OCI-LY1 (cell line): ENCODE measurements around the gene HCRTR2.

Source experiments
- H2AFZ ChIP-seq: fragments of 200-600 bp; sonication (generic), shearing (Covaris generic); 2 replicates; pipeline ENCODE4 v1.6.0; 2014; ENCODE audit warnings: antibody characterized with exemption, mild to moderate bottlenecking, low read length
- H3F3A ChIP-seq: fragments of 200-600 bp; sonication (generic), shearing (Covaris generic); 2 replicates; pipeline ENCODE4 v1.6.0; 2014; ENCODE audit warnings: mild to moderate bottlenecking, antibody characterized with exemption, low read length, moderate library complexity; ENCODE audit not compliant: insufficient read depth
- H3K27ac ChIP-seq: fragments of 200-600 bp; sonication (generic); 2 replicates; pipeline ENCODE4 v1.5.1; 2014; ENCODE audit warnings: low read length, mixed run types, mild to moderate bottlenecking, low read depth; ENCODE audit not compliant: poor library complexity, severe bottlenecking
- H3K27me3 ChIP-seq: fragments of 200-600 bp; sonication (generic); 2 replicates; pipeline ENCODE4 v1.6.0; 2014; ENCODE audit warnings: antibody characterized with exemption, mild to moderate bottlenecking, low read length, moderate library complexity; ENCODE audit not compliant: insufficient read depth
- H3K36me3 ChIP-seq: fragments of 200-600 bp; sonication (generic); 2 replicates; pipeline ENCODE4 v1.6.1; 2014; ENCODE audit warnings: mild to moderate bottlenecking, antibody characterized with exemption, low read length, moderate library complexity, mixed read lengths; ENCODE audit not compliant: insufficient read depth
- H3K4me1 ChIP-seq: fragments of 200-600 bp; sonication (generic); 2 replicates; pipeline ENCODE4 v1.5.1; 2014; ENCODE audit warnings: mild to moderate bottlenecking, low read length, moderate library complexity; ENCODE audit not compliant: insufficient read depth, severe bottlenecking
- H3K4me2 ChIP-seq: fragments of 200-600 bp; sonication (generic), shearing (Covaris generic); 2 replicates; pipeline ENCODE4 v1.6.1; 2014; ENCODE audit warnings: low read length
- H3K4me3 ChIP-seq: fragments of 200-600 bp; sonication (generic); 2 replicates; pipeline ENCODE4 v1.5.1; 2014; ENCODE audit warnings: low read length, low read depth, mild to moderate bottlenecking, mixed read lengths; ENCODE audit not compliant: poor library complexity, severe bottlenecking
- H3K79me2 ChIP-seq: fragments of 200-600 bp; shearing (Covaris generic); 2 replicates; pipeline ENCODE4 v1.6.1; 2016; ENCODE audit warnings: mixed run types, low read length, mixed read lengths; ENCODE audit not compliant: insufficient read depth
- H3K9ac ChIP-seq: fragments of 200-600 bp; sonication (generic), shearing (Covaris generic); 2 replicates; pipeline ENCODE4 v1.6.1; 2014; ENCODE audit warnings: mild to moderate bottlenecking, low read length, mixed read lengths
- H3K9me2 ChIP-seq: fragments of 200-600 bp; sonication (generic), shearing (Covaris generic); 2 replicates; pipeline ENCODE4 v1.6.1; 2014; ENCODE audit warnings: low read depth, mild to moderate bottlenecking, low read length, mixed read lengths
- H3K9me3 ChIP-seq: fragments of 200-600 bp; shearing (Covaris generic); 2 replicates; pipeline ENCODE4 v1.6.1; 2014; ENCODE audit warnings: low read length, mixed read lengths
- H4K20me1 ChIP-seq: fragments of 200-600 bp; sonication (generic), shearing (Covaris generic); 2 replicates; pipeline ENCODE4 v1.6.0; 2016; ENCODE audit warnings: mild to moderate bottlenecking, low read length; ENCODE audit not compliant: insufficient read depth
- EZH2 ChIP-seq: fragments of 200-600 bp; sonication (generic), shearing (Covaris generic); IDR thresholded peaks from 2 replicates; pipeline ENCODE4 v1.8.0; 2017; ENCODE audit warnings: borderline replicate concordance, mixed run types, mild to moderate bottlenecking, antibody characterized with exemption, low read length, moderate library complexity, mixed read lengths
- TF ChIP-seq, protein P1 (sequence below): fragments of 200-600 bp; sonication (generic), shearing (Covaris generic); IDR thresholded peaks from 2 replicates; pipeline ENCODE4 v1.5.1; 2017; ENCODE audit warnings: mild to moderate bottlenecking, antibody characterized with exemption, low read length, moderate library complexity, mixed read lengths

Gene HCRTR2

DNA sequence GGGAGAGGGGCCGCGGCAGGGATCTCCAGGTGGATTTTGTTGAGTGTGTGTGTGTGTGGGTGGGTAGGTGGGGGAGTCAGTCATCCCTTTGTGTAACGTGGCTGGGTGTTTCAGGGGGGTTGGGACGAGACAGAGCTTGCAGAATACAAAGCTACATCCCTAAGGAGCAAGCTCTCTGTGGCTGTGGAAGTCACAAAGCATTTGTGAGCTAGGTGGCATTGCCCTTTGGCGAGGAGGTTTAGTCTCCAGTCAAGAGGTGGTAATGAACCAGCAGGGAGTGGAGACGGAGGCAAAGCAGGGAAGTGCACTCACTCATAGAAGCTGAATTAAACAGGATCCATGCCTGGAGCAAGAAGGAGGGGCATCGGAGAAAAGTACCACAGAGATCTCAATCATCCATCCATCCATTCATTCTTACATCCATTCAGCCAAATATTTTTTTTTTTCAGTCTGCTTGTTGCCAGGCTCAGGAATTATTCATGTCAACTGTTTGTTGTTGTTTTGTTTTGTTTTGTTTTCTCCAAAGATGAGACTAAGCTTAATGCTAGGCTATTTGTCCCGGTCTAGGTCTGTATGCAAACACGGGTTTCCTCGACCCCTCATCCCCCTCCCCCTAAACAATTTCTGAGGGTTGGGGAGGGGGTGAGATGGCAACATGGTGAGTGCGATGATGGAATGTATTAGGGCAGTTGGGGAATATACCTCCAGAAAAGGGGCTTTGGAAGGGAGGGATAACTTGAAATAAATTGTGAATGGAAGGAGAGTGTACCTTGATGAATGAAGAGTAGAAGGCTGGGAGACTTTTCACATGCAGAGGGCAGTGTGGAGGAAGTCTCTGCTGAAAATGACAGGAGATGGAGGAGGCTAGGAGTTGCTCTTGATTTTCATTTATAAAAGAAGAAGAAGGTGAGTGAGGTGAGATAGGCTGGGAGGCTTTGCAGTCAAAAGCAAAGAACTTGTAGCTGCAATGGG, 1.0 kb downstream of the HCRTR2 start:
- H3K79me2 ChIP-seq: no peaks in the 10 kb centered on the region
- no peak overlapping the region for H3K27ac ChIP-seq
- no peaks in the 10 kb centered on the region for H3K27me3 ChIP-seq
- no peaks in the 10 kb centered on the region for H4K20me1 ChIP-seq
- H3K4me3 ChIP-seq: no peak overlapping the region
- H2AFZ ChIP-seq: no peak overlapping the region
- H3K9me3 ChIP-seq: no peaks in the 10 kb centered on the region
- no peaks in the 10 kb centered on the region for H3F3A ChIP-seq
- no peak overlapping the region for H3K9ac ChIP-seq
- TF ChIP-seq EZH2: no peak
- TF ChIP-seq, protein P1, sequence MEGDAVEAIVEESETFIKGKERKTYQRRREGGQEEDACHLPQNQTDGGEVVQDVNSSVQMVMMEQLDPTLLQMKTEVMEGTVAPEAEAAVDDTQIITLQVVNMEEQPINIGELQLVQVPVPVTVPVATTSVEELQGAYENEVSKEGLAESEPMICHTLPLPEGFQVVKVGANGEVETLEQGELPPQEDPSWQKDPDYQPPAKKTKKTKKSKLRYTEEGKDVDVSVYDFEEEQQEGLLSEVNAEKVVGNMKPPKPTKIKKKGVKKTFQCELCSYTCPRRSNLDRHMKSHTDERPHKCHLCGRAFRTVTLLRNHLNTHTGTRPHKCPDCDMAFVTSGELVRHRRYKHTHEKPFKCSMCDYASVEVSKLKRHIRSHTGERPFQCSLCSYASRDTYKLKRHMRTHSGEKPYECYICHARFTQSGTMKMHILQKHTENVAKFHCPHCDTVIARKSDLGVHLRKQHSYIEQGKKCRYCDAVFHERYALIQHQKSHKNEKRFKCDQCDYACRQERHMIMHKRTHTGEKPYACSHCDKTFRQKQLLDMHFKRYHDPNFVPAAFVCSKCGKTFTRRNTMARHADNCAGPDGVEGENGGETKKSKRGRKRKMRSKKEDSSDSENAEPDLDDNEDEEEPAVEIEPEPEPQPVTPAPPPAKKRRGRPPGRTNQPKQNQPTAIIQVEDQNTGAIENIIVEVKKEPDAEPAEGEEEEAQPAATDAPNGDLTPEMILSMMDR: no peak
- H3K4me1 ChIP-seq: no peaks in the 10 kb centered on the region
- H3K4me2 ChIP-seq: no peak overlapping the region
- no peaks in the 10 kb centered on the region for H3K36me3 ChIP-seq
- H3K9me2 ChIP-seq: no peaks in the 10 kb centered on the region

DNA sequence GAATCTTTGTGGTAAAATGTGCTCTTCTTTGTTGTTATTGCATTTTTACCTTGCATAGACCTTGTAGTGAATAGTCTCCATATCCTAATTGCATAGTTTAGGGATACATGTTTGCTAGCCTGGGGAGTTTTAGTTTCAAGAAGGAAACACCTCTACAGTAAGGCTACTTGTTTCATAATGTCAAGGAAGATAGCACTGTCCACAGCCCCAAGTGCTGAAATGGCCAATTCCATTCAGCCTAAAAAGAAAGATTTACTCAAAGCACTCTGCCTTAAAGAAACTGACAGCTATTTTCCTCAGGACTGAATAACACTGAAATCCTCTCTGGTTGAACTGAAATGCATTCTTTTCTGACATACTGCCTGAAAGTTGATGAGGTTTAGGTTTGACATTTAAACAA, 2.6 kb downstream of the HCRTR2 start:
- no peak overlapping the region for H3K4me2 ChIP-seq
- H3K27me3 ChIP-seq: no peaks in the 10 kb centered on the region
- TF ChIP-seq, protein P1: no peak
- no peak for TF ChIP-seq EZH2
- H3F3A ChIP-seq: no peaks in the 10 kb centered on the region
- no peaks in the 10 kb centered on the region for H3K4me1 ChIP-seq
- no peak overlapping the region for H3K4me3 ChIP-seq
- no peaks in the 10 kb centered on the region for H3K36me3 ChIP-seq
- H3K9me3 ChIP-seq: no peaks in the 10 kb centered on the region
- H3K79me2 ChIP-seq: no peaks in the 10 kb centered on the region
- no peaks in the 10 kb centered on the region for H3K9me2 ChIP-seq
- no peaks in the 10 kb centered on the region for H4K20me1 ChIP-seq
- H3K27ac ChIP-seq: no peak overlapping the region
- no peak overlapping the region for H3K9ac ChIP-seq
- H2AFZ ChIP-seq: no peak overlapping the region

DNA sequence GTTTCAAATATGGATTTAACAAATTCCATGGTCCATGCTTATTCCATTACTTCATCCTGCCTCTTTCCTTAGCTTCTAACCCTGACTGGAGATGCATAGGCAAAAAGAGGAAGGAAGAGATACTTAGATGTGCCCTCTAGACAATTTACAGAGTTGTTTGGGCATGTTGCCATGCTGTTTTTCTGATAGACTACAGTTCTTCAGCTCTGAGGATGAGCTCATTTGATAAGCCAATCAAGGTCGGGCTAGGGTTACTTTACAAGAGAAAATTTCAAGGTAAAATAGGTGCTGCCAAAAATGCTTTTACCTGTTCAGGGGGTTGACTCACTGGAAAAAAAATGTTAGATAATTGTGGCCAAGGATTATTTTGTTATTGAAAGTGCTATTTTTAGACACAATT, 5.9 kb downstream of the HCRTR2 start:
- Histone ChIP-seq H3K4me1 (no peaks in the 10 kb centered on the region), H3K4me2 (no peak overlapping the region), H2AFZ (no peak overlapping the region), H3K9me3 (no peaks in the 10 kb centered on the region), H3K27me3 (no peaks in the 10 kb centered on the region), H4K20me1 (no peaks in the 10 kb centered on the region), H3K36me3 (no peaks in the 10 kb centered on the region), H3K4me3 (no peak overlapping the region), H3K9ac (no peak overlapping the region), H3F3A (no peaks in the 10 kb centered on the region), H3K79me2 (no peaks in the 10 kb centered on the region), H3K27ac (no peak overlapping the region), H3K9me2 (no peaks in the 10 kb centered on the region)
- no peak for TF ChIP-seq EZH2
- TF ChIP-seq, protein P1: no peak
